Sigmoid colon (tissue), 3 donors: Measurements from ENCODE around the gene ADGRL2.

ENCODE experiments used
- CTCF ChIP-seq, 4 experiments: fragments of 450-650 bp in 3 of 4; fragments of 200-600 bp in 1 of 4; IDR thresholded peaks; one replicate each; pipeline ENCODE4 v1.5.1; 2016 to 2019; ENCODE audit warnings: antibody characterized with exemption in 4 of 4, mild to moderate bottlenecking in 3 of 4, moderate library complexity in 2 of 4
- POLR2A ChIP-seq, 2 donors: fragments of 450-650 bp; IDR thresholded peaks; one replicate each; pipeline ENCODE4 v1.6.1; 2016; ENCODE audit warnings: antibody characterized with exemption in 2 of 2, mild to moderate bottlenecking in 2 of 2, moderate library complexity in 2 of 2

- TF ChIP-seq CTCF (IDR thresholded peaks at IDR 0.05): no peak
- TF ChIP-seq POLR2A (IDR thresholded peaks at IDR 0.05): no peak
These were observed 98.6 kb downstream of the ADGRL2 start for GRCh38 chr1:81899214-81899821.
